Astrocyte of the spinal cord (primary cell): Measurements from ENCODE around the gene ZNF800.

Experiments
- DNase-seq: peaks from one replicate; pipeline ENCODE4 v3.0.0; 2011; ENCODE audit warnings: low read depth, low spot score
- H3K4me3 ChIP-seq: 2 replicates; pipeline ENCODE4 v1.5.1; 2011; ENCODE audit warnings: low read depth, mild to moderate bottlenecking, low read length, moderate library complexity
- CTCF ChIP-seq: IDR thresholded peaks from 2 replicates; pipeline ENCODE4 v1.5.1; 2012; ENCODE audit warnings: low read depth, mild to moderate bottlenecking, low read length, inconsistent platforms
- in situ Hi-C: cut with HindIII; loops from 2 replicates; pipeline ENCODE4 v1.10.0; 2017; ENCODE audit warnings: low sequenced_read_pairs

Gene ZNF800

GRCh38 chr7:127350586-127350985 lies 41.9 kb downstream of the ZNF800 start:
- no peak for TF ChIP-seq CTCF
- in situ Hi-C loops = no loop called here
- DNase-seq = no peak
- no peak overlapping the region for H3K4me3 ChIP-seq

- in situ Hi-C loops = no loop called here
- no peak for TF ChIP-seq CTCF
- no peak for DNase-seq
- H3K4me3 ChIP-seq = no peak overlapping the region
Observed at GRCh38 chr7:127349881-127350280, 42.6 kb downstream of the ZNF800 start.

- in situ Hi-C loops = no loop called here
- H3K4me3 ChIP-seq = peak overlapping the region; percentile 30
- DNase-seq = peak; percentile 14
- TF ChIP-seq CTCF = no peak
Observed at GRCh38 chr7:127348247-127348631, 44.3 kb downstream of the ZNF800 start.

GRCh38 chr7:127347567-127348246 lies 44.8 kb downstream of the ZNF800 start:
- in situ Hi-C loops = no loop called here
- peak; percentile 41 for TF ChIP-seq CTCF
- peak; percentile 59 for DNase-seq
- H3K4me3 ChIP-seq = peak overlapping the region; percentile 30

GRCh38 chr7:127346575-127347256 lies 45.8 kb downstream of the ZNF800 start:
- in situ Hi-C loops = no loop called here
- no peak for TF ChIP-seq CTCF
- H3K4me3 ChIP-seq = no peak overlapping the region
- DNase-seq = no peak

DNA sequence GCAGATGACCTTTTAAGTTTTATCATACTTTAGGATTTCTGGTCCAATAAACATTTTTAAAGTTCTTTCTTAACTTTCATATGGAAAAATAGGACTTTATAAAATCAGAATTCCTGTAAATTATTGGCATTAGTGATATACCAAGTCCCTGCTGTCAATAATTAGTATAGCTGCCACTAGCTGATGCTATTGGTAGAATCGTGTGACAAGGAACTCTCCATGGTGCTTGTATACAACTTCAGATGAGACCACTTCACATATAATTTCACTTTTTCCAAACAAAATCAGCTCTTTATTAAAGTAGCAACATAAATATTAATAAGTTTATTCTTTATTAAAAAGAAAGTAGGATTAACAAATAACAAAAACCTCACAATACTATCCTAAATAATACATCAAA lies 49.9 kb downstream of the ZNF800 start:
- in situ Hi-C loops = no loop called here
- DNase-seq = no peak
- TF ChIP-seq CTCF = no peak
- H3K4me3 ChIP-seq = no peak overlapping the region
